HG02610 (cell line): ENCODE data around the gene RASEF.
"Not testable (repeated sequence)": the region's sequence is repeated elsewhere in the genome, so short reads cannot be mapped to it uniquely, and the experiment has no call there.

Experiments
- ATAC-seq: cut with Tn5 transposase; IDR thresholded peaks from one replicate; pipeline ENCODE4 v1.9.1; 2021; ENCODE audit warnings: mild to moderate bottlenecking, moderate library complexity; ENCODE audit not compliant: unreplicated experiment

The RASEF gene

GRCh38 chr9:82975176-82975575, 87.8 kb downstream of the RASEF start:
- no peak for ATAC-seq

GRCh38 chr9:82972446-82972845, 90.5 kb downstream of the RASEF start:
- ATAC-seq, result no peak

GRCh38 chr9:82970359-82970758, 92.6 kb downstream of the RASEF start:
- no peak for ATAC-seq

GRCh38 chr9:82969291-82969690, 93.7 kb downstream of the RASEF start:
- ATAC-seq, result no peak

GRCh38 chr9:82968816-82969215, 94.1 kb downstream of the RASEF start:
- no peak for ATAC-seq

- ATAC-seq, result no peak
Observed at GRCh38 chr9:82968388-82968787, 94.6 kb downstream of the RASEF start.

GRCh38 chr9:82961504-82962125, 101.3 kb downstream of the RASEF start:
- ATAC-seq, result peak; percentile 94

GRCh38 chr9:82957529-82958379, 105.2 kb downstream of the RASEF start:
- ATAC-seq, result no peak

GRCh38 chr9:82949203-82949602, 113.7 kb downstream of the RASEF start:
- ATAC-seq, result no peak

- ATAC-seq, result no peak
Observed at GRCh38 chr9:82940376-82940775, 122.6 kb downstream of the RASEF start.

GRCh38 chr9:82939451-82939850, 123.5 kb downstream of the RASEF start:
- no peak for ATAC-seq

- peak; percentile 49 for ATAC-seq
Observed at GRCh38 chr9:82938426-82939218, 124.3 kb downstream of the RASEF start.

- ATAC-seq, result not testable (repeated sequence)
Observed at GRCh38 chr9:82936561-82936960, 126.4 kb downstream of the RASEF start.

GRCh38 chr9:82934949-82935348, 128.0 kb downstream of the RASEF start:
- no peak for ATAC-seq

GRCh38 chr9:82934025-82934424, 128.9 kb downstream of the RASEF start:
- not testable (repeated sequence) for ATAC-seq

GRCh38 chr9:82930116-82930515, 132.8 kb downstream of the RASEF start:
- no peak for ATAC-seq
